ENCODE measurements around the gene KCNK5. TPM values are rescaled to one million over a fixed set of nuclear protein-coding genes. Genes with fewer than 3 reads are reported as not detected.

KCNK5 gene
- total and polyA plus RNA-seq, 2 experiments from 2014 or later, result 6.6 to 11.4 TPM

GRCh38 chr6:39143238-39143930 lies 85.9 kb downstream of the KCNK5 start:
- TF ChIP-seq EZH2 (IDR thresholded peaks at IDR 0.05; ENCODE audit: borderline replicate concordance), result no peak
- TF ChIP-seq CTCF (IDR thresholded peaks at IDR 0.05; ENCODE audit: poor library complexity), result no peak
- no peak for TF ChIP-seq EZH2phosphoT487 (IDR thresholded peaks at IDR 0.05; ENCODE audit: low read depth, severe bottlenecking, unreplicated experiment)
- WGBS (ENCODE audit: low lambda C conversion rate, missing lambda C conversion rate), result 58% methylated on average over 13 of the region's 13 CpGs
- peaks cover 6% of the 10 kb centered on the region for H3K27me3 ChIP-seq

GRCh38 chr6:39140556-39141167 lies 88.6 kb downstream of the KCNK5 start:
- H3K4me3 ChIP-seq, result no peak overlapping the region
- no peaks in the 10 kb centered on the region for H3K9me3 ChIP-seq (ENCODE audit: low read depth)
- H3K9me2 ChIP-seq (replicated peaks; ENCODE audit: insufficient read depth), result no peaks in the 10 kb centered on the region
- no peaks in the 10 kb centered on the region for H3K4me1 ChIP-seq (ENCODE audit: insufficient read depth)
- no peaks in the 10 kb centered on the region for H4K20me1 ChIP-seq (ENCODE audit: insufficient read depth, poor library complexity, severe bottlenecking)
- no peaks in the 10 kb centered on the region for H3K27me3 ChIP-seq
- H2AFZ ChIP-seq, result no peak overlapping the region
- no peaks in the 10 kb centered on the region for H3K79me2 ChIP-seq
- H3K4me2 ChIP-seq, result no peak overlapping the region
- no peaks in the 10 kb centered on the region for H3K36me3 ChIP-seq (replicated peaks; ENCODE audit: insufficient read depth, low read depth)
- TF ChIP-seq EZH2 (IDR thresholded peaks at IDR 0.05; ENCODE audit: borderline replicate concordance), result no peak
- no peak for TF ChIP-seq CTCF (IDR thresholded peaks at IDR 0.05; ENCODE audit: poor library complexity)
- no peak for TF ChIP-seq EZH2phosphoT487 (IDR thresholded peaks at IDR 0.05; ENCODE audit: low read depth, severe bottlenecking, unreplicated experiment)
- H3K27ac ChIP-seq, result no peak overlapping the region
- no peak for DNase-seq (ENCODE audit: low spot score)
- WGBS (ENCODE audit: low lambda C conversion rate, missing lambda C conversion rate), result 77% methylated on average over 7 of the region's 7 CpGs

More at GRCh38 chr6:39143238-39143930, 85.9 kb downstream of the KCNK5 start:
- Histone ChIP-seq H3K79me2 (no peaks in the 10 kb centered on the region), H3K4me2 (no peak overlapping the region), H3K4me1 (ENCODE audit: insufficient read depth) (no peaks in the 10 kb centered on the region), H2AFZ (no peak overlapping the region), H4K20me1 (ENCODE audit: insufficient read depth, poor library complexity, severe bottlenecking) (no peaks in the 10 kb centered on the region), H3K27ac (no peak overlapping the region), H3K9me3 (ENCODE audit: low read depth) (no peaks in the 10 kb centered on the region), H3K36me3 (replicated peaks; ENCODE audit: insufficient read depth, low read depth) (no peaks in the 10 kb centered on the region), H3K9me2 (replicated peaks; ENCODE audit: insufficient read depth) (no peaks in the 10 kb centered on the region), H3K4me3 (no peak overlapping the region)
- no peak for DNase-seq (ENCODE audit: low spot score)

Other genes starting within 250 kb of the KCNK5 start
- gene GLP1R, start 180.7 kb downstream of the KCNK5 start, total RNA-seq, result 0.30 and 0.52 TPM in 2 replicates
- gene GLP1R, start 180.7 kb downstream of the KCNK5 start, polyA plus RNA-seq, result not detected in 2 replicates
- 20.8 and 23.4 TPM in 2 replicates for gene SAYSD1, start 114.3 kb downstream of the KCNK5 start, total RNA-seq
- gene SAYSD1, start 114.3 kb downstream of the KCNK5 start, polyA plus RNA-seq, result 15.7 and 16.9 TPM in 2 replicates
- not detected in 2 replicates for gene KCNK17, start 84.9 kb upstream of the KCNK5 start, total RNA-seq
- not detected in 2 replicates for gene KCNK17, start 84.9 kb upstream of the KCNK5 start, polyA plus RNA-seq
- gene KCNK16, start 93.2 kb upstream of the KCNK5 start, total RNA-seq, result not detected in 2 replicates
- gene KCNK16, start 93.2 kb upstream of the KCNK5 start, polyA plus RNA-seq, result 0.12 TPM in 1 of 2 replicates, not detected in the other